Gastroesophageal sphincter (tissue), 3 donors: ENCODE measurements around the gene WDR70.

ENCODE experiments used
- EP300 ChIP-seq: sonication (generic); formaldehyde crosslinking; IDR thresholded peaks from one replicate; pipeline ENCODE4 v1.6.1; 2017; ENCODE audit warnings: antibody characterized with exemption, mild to moderate bottlenecking
- POLR2A ChIP-seq, 2 donors: fragments of 450-650 bp; IDR thresholded peaks; one replicate each; pipeline ENCODE4 v1.6.1; 2017; ENCODE audit warnings: antibody characterized with exemption in 2 of 2, mild to moderate bottlenecking in 2 of 2, moderate library complexity in 1 of 2
- TF ChIP-seq, protein P1 (sequence below), 4 experiments: fragments of 200-600 bp in 2 of 4; fragments of 450-650 bp in 2 of 4; sonication (generic) in 1 of 4; IDR thresholded peaks; one replicate each; pipeline ENCODE4 v1.5.1; 2017 to 2019; ENCODE audit warnings: antibody characterized with exemption in 4 of 4, mild to moderate bottlenecking in 2 of 4, moderate library complexity in 2 of 4

DNA sequence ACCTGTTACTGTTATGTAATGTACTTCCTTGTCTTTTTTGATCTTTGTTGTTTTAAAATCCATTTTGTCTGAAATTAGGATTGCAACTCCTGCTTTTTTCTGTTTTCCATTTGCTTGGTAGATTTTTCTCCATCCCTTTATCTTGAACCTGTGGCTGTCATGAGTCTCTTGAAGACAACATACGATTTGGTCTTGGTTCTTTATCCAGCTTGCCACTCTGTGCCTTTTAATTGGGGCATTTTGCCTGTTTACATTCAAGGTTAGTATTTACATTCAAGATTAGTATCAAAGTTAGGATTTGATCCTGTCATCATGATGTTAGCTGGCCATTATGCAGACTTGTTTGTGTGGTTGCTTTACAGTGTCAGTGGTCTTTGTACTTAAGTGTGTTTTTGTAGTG lies 304.0 kb downstream of the WDR70 start:
- TF ChIP-seq, protein P1, sequence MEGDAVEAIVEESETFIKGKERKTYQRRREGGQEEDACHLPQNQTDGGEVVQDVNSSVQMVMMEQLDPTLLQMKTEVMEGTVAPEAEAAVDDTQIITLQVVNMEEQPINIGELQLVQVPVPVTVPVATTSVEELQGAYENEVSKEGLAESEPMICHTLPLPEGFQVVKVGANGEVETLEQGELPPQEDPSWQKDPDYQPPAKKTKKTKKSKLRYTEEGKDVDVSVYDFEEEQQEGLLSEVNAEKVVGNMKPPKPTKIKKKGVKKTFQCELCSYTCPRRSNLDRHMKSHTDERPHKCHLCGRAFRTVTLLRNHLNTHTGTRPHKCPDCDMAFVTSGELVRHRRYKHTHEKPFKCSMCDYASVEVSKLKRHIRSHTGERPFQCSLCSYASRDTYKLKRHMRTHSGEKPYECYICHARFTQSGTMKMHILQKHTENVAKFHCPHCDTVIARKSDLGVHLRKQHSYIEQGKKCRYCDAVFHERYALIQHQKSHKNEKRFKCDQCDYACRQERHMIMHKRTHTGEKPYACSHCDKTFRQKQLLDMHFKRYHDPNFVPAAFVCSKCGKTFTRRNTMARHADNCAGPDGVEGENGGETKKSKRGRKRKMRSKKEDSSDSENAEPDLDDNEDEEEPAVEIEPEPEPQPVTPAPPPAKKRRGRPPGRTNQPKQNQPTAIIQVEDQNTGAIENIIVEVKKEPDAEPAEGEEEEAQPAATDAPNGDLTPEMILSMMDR (IDR thresholded peaks at IDR 0.05) = no peak
- TF ChIP-seq POLR2A (IDR thresholded peaks at IDR 0.05) = no peak
- TF ChIP-seq EP300 = no peak
